Measurements from ENCODE around the gene MECP2. TPM values are rescaled to one million over a fixed set of nuclear protein-coding genes. Genes with fewer than 3 reads are reported as not detected.
"Not testable (repeated sequence)": the region's sequence is repeated elsewhere in the genome, so short reads cannot be mapped to it uniquely, and the experiment has no call there.

Gene MECP2
- polyA plus RNA-seq, 1 donor (not counting 4 experiments of a cell fraction or from before 2014, with no cell fraction given): 9.9 TPM

GRCh38 chrX:153981771-153982533 is 115.6 kb downstream of the MECP2 start:
- peaks cover 4% of the 10 kb centered on the region for H3K4me1 ChIP-seq (ENCODE audit: control insufficient read depth, extremely low read depth, insufficient read depth, low read length)
- no peak overlapping the region for H3K27ac ChIP-seq (ENCODE audit: control insufficient read depth, insufficient read depth, low read length)
- no peak for DNase-seq (ENCODE audit: low read depth, low spot score)
- H3K9ac ChIP-seq (ENCODE audit: control insufficient read depth, extremely low read depth, insufficient read depth, low read length): no peak overlapping the region
- no peak overlapping the region for H3K4me3 ChIP-seq (ENCODE audit: control insufficient read depth in 2 of 3, extremely low read depth in 1 of 3, insufficient read depth in 2 of 3, low read depth in 1 of 3, low read length in 3 of 3)
- no peaks in the 10 kb centered on the region for H3K79me2 ChIP-seq (ENCODE audit: control insufficient read depth, insufficient read depth, low read length)
- no peak overlapping the region for H2AFZ ChIP-seq (ENCODE audit: control insufficient read depth, low read length)
- no peaks in the 10 kb centered on the region for H3K9me3 ChIP-seq (ENCODE audit: control insufficient read depth, low read depth, low read length)
- H3K4me2 ChIP-seq (ENCODE audit: control insufficient read depth, extremely low read depth, insufficient read depth, low read depth, low read length): no peak overlapping the region
- H3K27me3 ChIP-seq (ENCODE audit: control insufficient read depth, extremely low read depth, insufficient read depth, low read length): peaks cover 3% of the 10 kb centered on the region
- TF ChIP-seq, protein P1, sequence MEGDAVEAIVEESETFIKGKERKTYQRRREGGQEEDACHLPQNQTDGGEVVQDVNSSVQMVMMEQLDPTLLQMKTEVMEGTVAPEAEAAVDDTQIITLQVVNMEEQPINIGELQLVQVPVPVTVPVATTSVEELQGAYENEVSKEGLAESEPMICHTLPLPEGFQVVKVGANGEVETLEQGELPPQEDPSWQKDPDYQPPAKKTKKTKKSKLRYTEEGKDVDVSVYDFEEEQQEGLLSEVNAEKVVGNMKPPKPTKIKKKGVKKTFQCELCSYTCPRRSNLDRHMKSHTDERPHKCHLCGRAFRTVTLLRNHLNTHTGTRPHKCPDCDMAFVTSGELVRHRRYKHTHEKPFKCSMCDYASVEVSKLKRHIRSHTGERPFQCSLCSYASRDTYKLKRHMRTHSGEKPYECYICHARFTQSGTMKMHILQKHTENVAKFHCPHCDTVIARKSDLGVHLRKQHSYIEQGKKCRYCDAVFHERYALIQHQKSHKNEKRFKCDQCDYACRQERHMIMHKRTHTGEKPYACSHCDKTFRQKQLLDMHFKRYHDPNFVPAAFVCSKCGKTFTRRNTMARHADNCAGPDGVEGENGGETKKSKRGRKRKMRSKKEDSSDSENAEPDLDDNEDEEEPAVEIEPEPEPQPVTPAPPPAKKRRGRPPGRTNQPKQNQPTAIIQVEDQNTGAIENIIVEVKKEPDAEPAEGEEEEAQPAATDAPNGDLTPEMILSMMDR (optimal IDR thresholded peaks at IDR 0.05 in 1 of 3, IDR thresholded peaks at IDR 0.05 in 1 of 3, conservative IDR thresholded peaks at IDR 0.05 in 1 of 3; ENCODE audit: extremely low read depth in 1 of 3, insufficient read depth in 2 of 3, low read length in 3 of 3): no peak
- H3K9me1 ChIP-seq (ENCODE audit: control insufficient read depth, extremely low read depth, insufficient read depth, low read length): no peaks in the 10 kb centered on the region
- dilution Hi-C loops (cut with MboI; ENCODE audit: extremely low pct_ligation_motif_present, low sequenced_read_pairs): no loop called here
- no peaks in the 10 kb centered on the region for H3K36me3 ChIP-seq (ENCODE audit: control insufficient read depth in 2 of 2, extremely low read depth in 1 of 2, insufficient read depth in 2 of 2, low read length in 2 of 2)
- H4K20me1 ChIP-seq (ENCODE audit: control insufficient read depth, extremely low read depth, insufficient read depth, low read length): no peaks in the 10 kb centered on the region
- FAIRE-seq: no peak

GRCh38 chrX:153981231-153981630 is 116.3 kb downstream of the MECP2 start:
- no peaks in the 10 kb centered on the region for H4K20me1 ChIP-seq (ENCODE audit: control insufficient read depth, extremely low read depth, insufficient read depth, low read length)
- no peak overlapping the region for H3K9ac ChIP-seq (ENCODE audit: control insufficient read depth, extremely low read depth, insufficient read depth, low read length)
- no peak overlapping the region for H2AFZ ChIP-seq (ENCODE audit: control insufficient read depth, low read length)
- peaks cover 3% of the 10 kb centered on the region for H3K27me3 ChIP-seq (ENCODE audit: control insufficient read depth, extremely low read depth, insufficient read depth, low read length)
- dilution Hi-C loops (cut with MboI; ENCODE audit: extremely low pct_ligation_motif_present, low sequenced_read_pairs): no loop called here
- H3K27ac ChIP-seq (ENCODE audit: control insufficient read depth, insufficient read depth, low read length): no peak overlapping the region
- H3K4me3 ChIP-seq (ENCODE audit: control insufficient read depth in 2 of 3, extremely low read depth in 1 of 3, insufficient read depth in 2 of 3, low read depth in 1 of 3, low read length in 3 of 3): no peak overlapping the region
- H3K4me1 ChIP-seq (ENCODE audit: control insufficient read depth, extremely low read depth, insufficient read depth, low read length): peaks cover 4% of the 10 kb centered on the region
- TF ChIP-seq EZH2 (IDR thresholded peaks at IDR 0.05; ENCODE audit: low read length): no peak
- TF ChIP-seq, protein P1 (optimal IDR thresholded peaks at IDR 0.05 in 1 of 3, IDR thresholded peaks at IDR 0.05 in 1 of 3, conservative IDR thresholded peaks at IDR 0.05 in 1 of 3; ENCODE audit: extremely low read depth in 1 of 3, insufficient read depth in 2 of 3, low read length in 3 of 3): no peak
- FAIRE-seq: no peak
- H3K9me1 ChIP-seq (ENCODE audit: control insufficient read depth, extremely low read depth, insufficient read depth, low read length): no peaks in the 10 kb centered on the region
- no peak overlapping the region for H3K4me2 ChIP-seq (ENCODE audit: control insufficient read depth, extremely low read depth, insufficient read depth, low read depth, low read length)
- no peaks in the 10 kb centered on the region for H3K36me3 ChIP-seq (ENCODE audit: control insufficient read depth in 2 of 2, extremely low read depth in 1 of 2, insufficient read depth in 2 of 2, low read length in 2 of 2)
- no peaks in the 10 kb centered on the region for H3K79me2 ChIP-seq (ENCODE audit: control insufficient read depth, insufficient read depth, low read length)
- no peak for DNase-seq (ENCODE audit: low read depth, low spot score)
- no peaks in the 10 kb centered on the region for H3K9me3 ChIP-seq (ENCODE audit: control insufficient read depth, low read depth, low read length)

DNA sequence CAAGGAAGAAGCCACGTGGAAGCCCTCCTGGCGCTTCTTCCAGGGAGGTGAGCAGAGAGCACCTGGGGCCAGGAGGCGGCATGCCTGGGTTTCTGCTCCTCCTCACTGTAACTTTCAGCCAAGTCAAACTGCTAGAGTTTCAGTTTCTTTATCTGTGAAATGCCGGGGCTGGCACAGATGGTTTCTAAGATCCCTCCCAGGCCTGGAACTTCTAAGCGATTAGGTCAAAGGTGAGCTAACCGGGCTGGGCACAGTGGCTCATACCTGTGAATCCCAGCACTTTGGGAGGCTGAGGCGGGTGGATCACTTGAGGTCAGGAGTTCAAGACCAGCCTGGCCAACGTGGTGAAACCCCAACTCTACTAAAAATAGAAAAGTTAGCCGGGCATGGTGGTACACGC is 117.1 kb downstream of the MECP2 start:
- H2AFZ ChIP-seq (ENCODE audit: control insufficient read depth, low read length); H3K4me2 ChIP-seq (ENCODE audit: control insufficient read depth, extremely low read depth, insufficient read depth, low read depth, low read length); H3K36me3 ChIP-seq (ENCODE audit: control insufficient read depth in 2 of 2, extremely low read depth in 1 of 2, insufficient read depth in 2 of 2, low read length in 2 of 2); FAIRE-seq; H3K9me1 ChIP-seq (ENCODE audit: control insufficient read depth, extremely low read depth, insufficient read depth, low read length); dilution Hi-C loops (cut with MboI; ENCODE audit: extremely low pct_ligation_motif_present, low sequenced_read_pairs); H3K4me1 ChIP-seq (ENCODE audit: control insufficient read depth, extremely low read depth, insufficient read depth, low read length); DNase-seq (ENCODE audit: low read depth, low spot score); H3K27ac ChIP-seq (ENCODE audit: control insufficient read depth, insufficient read depth, low read length); H3K9me3 ChIP-seq (ENCODE audit: control insufficient read depth, low read depth, low read length); H3K27me3 ChIP-seq (ENCODE audit: control insufficient read depth, extremely low read depth, insufficient read depth, low read length); H3K4me3 ChIP-seq (ENCODE audit: control insufficient read depth in 2 of 3, extremely low read depth in 1 of 3, insufficient read depth in 2 of 3, low read depth in 1 of 3, low read length in 3 of 3); H3K79me2 ChIP-seq (ENCODE audit: control insufficient read depth, insufficient read depth, low read length); H3K9ac ChIP-seq (ENCODE audit: control insufficient read depth, extremely low read depth, insufficient read depth, low read length); H4K20me1 ChIP-seq (ENCODE audit: control insufficient read depth, extremely low read depth, insufficient read depth, low read length): not testable (repeated sequence)

Measured in keratinocyte (primary cell).